Nephron (organoid): ENCODE results near the gene TLX2.

Experiments
- H3K27ac Mint-ChIP-seq, 3 experiments: 2 replicates each; pipeline ENCODE4 v1.8.0; 2020; ENCODE audit warnings: mixed read lengths in 3 of 3, mild to moderate bottlenecking in 2 of 3, moderate library complexity in 1 of 3
- H3K27me3 Mint-ChIP-seq: 2 replicates; pipeline ENCODE4 v1.8.0; 2021; ENCODE audit warnings: low read depth, mild to moderate bottlenecking, moderate library complexity, mixed read lengths
- H3K36me3 Mint-ChIP-seq: 2 replicates; pipeline ENCODE4 v1.8.0; 2020; ENCODE audit warnings: low read depth, mixed read lengths
- H3K4me1 Mint-ChIP-seq: 2 replicates; pipeline ENCODE4 v1.8.0; 2020; ENCODE audit warnings: mixed read lengths
- H3K4me3 Mint-ChIP-seq, 3 experiments: 2 replicates each; pipeline ENCODE4 v1.8.0; 2020; ENCODE audit warnings: mild to moderate bottlenecking in 3 of 3, mixed read lengths in 3 of 3, moderate library complexity in 2 of 3
- H3K9me3 Mint-ChIP-seq: 2 replicates; pipeline ENCODE4 v1.8.0; 2020; ENCODE audit warnings: mixed read lengths
- TF ChIP-seq, protein P1 (sequence below), 3 experiments: fragments of 200-600 bp; sonication (generic); IDR thresholded peaks; one replicate each; pipeline ENCODE4 v1.5.0; 2021; ENCODE audit warnings: antibody characterized with exemption in 3 of 3; ENCODE audit not compliant: unreplicated experiment in 3 of 3

TLX2 gene

DNA sequence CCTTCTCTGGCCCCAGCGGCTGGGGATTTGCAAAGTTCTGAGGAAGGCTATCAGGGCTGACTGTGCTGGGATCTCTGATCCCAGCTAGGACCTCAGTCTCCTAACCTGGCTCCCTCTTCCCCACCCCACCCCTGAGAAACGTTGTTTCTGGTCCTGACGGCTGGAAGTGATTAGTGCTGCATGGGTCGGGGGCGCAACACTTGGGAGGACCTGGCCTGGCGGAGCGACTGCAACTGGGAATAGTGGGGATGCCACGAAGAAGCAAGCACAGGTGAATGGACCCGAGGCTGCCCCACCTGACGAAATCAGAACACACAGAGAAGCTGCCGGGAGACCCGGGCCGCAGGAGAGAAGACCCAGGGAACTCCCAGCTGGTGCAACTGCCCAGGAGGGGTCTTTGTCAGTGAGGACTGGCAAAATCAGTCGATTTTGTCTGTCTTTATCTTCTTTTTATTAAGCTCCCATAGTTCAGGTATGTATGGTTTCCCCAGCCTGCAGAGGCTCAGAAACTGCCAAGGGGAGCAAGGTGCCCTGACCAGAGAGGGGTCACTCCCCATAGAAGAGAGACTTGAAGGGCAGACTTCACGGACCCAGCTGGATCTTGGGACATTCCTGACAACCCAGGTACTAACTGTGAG lies 14.2 kb upstream of the TLX2 start:
- TF ChIP-seq, protein P1, sequence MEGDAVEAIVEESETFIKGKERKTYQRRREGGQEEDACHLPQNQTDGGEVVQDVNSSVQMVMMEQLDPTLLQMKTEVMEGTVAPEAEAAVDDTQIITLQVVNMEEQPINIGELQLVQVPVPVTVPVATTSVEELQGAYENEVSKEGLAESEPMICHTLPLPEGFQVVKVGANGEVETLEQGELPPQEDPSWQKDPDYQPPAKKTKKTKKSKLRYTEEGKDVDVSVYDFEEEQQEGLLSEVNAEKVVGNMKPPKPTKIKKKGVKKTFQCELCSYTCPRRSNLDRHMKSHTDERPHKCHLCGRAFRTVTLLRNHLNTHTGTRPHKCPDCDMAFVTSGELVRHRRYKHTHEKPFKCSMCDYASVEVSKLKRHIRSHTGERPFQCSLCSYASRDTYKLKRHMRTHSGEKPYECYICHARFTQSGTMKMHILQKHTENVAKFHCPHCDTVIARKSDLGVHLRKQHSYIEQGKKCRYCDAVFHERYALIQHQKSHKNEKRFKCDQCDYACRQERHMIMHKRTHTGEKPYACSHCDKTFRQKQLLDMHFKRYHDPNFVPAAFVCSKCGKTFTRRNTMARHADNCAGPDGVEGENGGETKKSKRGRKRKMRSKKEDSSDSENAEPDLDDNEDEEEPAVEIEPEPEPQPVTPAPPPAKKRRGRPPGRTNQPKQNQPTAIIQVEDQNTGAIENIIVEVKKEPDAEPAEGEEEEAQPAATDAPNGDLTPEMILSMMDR (IDR thresholded peaks at IDR 0.05; ENCODE audit: unreplicated experiment in 3 of 3) = no peak
- H3K36me3 Mint-ChIP-seq = peaks cover 23% of the 10 kb centered on the region
- no peaks in the 10 kb centered on the region for H3K9me3 Mint-ChIP-seq
- H3K27ac Mint-ChIP-seq = peak overlapping the region in 2 of 3 experiments; percentile 75 to 78
- H3K4me3 Mint-ChIP-seq = peak overlapping the region; percentile 70 to 87 (median 75)
- peaks cover 48% of the 10 kb centered on the region for H3K4me1 Mint-ChIP-seq
- H3K27me3 Mint-ChIP-seq = peaks cover 100% of the 10 kb centered on the region

- Mint-ChIP-seq H3K36me3 (peaks cover 25% of the 10 kb centered on the region), H3K4me3 (peak overlapping the region; percentile 70 to 87 (median 77)), H3K27ac (no peak overlapping the region), H3K4me1 (peaks cover 51% of the 10 kb centered on the region), H3K27me3 (peaks cover 100% of the 10 kb centered on the region), H3K9me3 (no peaks in the 10 kb centered on the region)
- TF ChIP-seq, protein P1 (IDR thresholded peaks at IDR 0.05; ENCODE audit: unreplicated experiment in 3 of 3) = no peak
These were observed 13.7 kb upstream of the TLX2 start for GRCh38 chr2:74500578-74500946.

DNA sequence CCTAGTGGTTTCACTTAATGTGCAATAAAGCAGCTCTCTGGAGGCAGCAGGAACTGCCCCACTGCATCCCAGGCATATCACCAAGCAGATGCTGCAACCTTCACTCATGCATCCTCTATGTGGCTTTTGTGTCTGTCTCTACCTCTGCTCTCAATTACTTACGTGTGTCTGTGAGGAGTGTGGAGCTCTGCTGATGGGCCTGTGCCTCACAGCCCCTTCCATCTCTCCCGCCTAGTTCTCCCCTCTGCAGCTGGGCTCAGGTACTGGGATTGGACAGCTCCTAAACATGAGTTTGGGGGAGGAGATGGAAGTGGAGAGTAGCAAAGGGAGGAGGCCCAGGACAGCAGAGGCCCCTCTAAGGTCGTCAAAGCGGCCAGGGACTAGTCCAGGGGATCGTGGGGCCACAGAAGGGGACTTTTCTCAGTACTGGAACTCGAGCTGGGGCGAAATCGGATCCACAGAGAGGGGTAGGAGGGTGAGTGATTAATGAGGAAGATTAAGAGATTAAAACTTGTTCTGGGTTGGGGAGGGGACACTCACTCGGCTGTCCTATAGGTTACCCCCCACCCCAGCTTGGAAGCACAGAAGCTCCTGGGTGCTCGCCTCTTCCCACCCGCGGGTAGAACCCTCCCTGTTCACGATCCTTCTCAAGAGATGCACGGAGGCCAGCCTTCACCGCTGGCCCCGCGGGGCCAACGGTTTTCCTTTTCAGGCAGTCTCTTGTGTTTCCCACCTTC lies 12.7 kb upstream of the TLX2 start:
- Mint-ChIP-seq H3K4me1 (peaks cover 53% of the 10 kb centered on the region), H3K9me3 (no peaks in the 10 kb centered on the region), H3K36me3 (peaks cover 21% of the 10 kb centered on the region), H3K27ac (peak overlapping the region; percentile 61 to 83 (median 63)), H3K27me3 (peaks cover 96% of the 10 kb centered on the region), H3K4me3 (peak overlapping the region; percentile 77 to 87 (median 81))
- TF ChIP-seq, protein P1 (IDR thresholded peaks at IDR 0.05; ENCODE audit: unreplicated experiment in 3 of 3) = no peak

DNA sequence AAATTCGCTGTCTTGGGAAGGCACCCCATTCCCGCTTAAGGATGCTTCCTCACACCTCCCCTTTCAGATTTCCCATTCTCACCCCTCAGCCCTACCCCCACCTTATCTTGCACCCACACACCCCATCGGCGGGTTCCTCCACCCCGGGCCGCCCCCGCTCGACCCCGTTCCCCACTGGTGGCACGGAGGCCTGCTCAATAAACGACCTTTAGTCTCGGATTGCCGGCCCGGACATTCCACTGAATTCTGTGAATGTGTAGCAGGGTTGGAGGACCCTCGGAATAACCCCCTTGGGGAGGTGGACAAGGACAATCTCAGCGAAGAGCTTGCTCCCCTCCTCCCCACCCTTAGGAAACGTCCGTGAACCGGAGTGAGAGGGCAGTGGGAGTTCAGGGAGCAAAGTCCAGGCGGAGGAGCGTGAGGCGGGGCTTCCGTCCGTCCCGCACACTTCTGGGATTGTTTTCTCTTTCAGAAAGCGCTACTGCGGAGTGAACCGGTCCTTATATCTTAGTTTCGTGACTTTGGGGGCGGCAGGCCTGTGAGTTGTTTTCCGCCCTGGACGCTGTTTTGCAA lies 12.0 kb upstream of the TLX2 start:
- TF ChIP-seq, protein P1 (IDR thresholded peaks at IDR 0.05; ENCODE audit: unreplicated experiment in 3 of 3) = no peak
- H3K4me1 Mint-ChIP-seq = peaks cover 60% of the 10 kb centered on the region
- H3K27me3 Mint-ChIP-seq = peaks cover 96% of the 10 kb centered on the region
- no peaks in the 10 kb centered on the region for H3K9me3 Mint-ChIP-seq
- peak overlapping the region; percentile 61 to 83 (median 63) for H3K27ac Mint-ChIP-seq
- peaks cover 27% of the 10 kb centered on the region for H3K36me3 Mint-ChIP-seq
- peak overlapping the region; percentile 77 to 87 (median 81) for H3K4me3 Mint-ChIP-seq

DNA sequence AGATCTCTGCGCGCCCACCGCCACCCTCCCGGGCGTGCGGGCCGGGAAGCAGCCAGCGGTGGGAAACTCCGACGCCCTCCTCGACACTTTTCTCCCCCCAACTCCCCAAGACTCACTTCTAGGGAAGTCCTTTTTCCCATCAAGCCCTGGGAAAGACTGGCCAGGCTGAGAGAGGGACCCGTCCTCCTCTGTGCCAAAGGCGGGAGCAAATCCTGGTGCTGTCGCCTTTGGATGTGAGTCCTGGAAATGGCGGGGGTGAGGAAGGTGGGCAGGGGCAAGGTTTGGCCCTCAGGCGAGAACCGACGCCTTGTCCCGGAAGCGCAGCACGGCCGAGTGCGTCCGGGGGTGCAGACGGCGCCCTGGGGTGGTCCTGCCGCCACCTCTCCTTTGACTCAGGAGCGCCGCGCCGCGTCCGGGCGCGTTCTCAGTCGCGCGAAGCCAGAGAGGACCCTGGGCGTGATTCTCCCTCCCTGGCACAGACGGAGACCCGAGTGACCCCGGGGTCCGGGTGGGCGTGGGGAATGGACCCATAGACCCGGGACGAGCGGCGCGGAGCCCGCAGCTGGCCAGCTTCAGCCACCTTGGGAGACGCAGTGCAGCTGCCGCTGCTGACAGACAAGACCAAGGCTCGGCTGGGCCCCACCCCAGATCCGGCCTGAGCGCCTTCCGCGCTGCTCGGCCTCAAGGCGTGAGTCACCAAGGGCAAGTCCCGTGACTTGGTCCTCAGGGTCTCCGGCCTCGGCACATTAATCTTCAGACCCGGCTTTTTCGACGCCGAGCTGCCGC lies 11.3 kb upstream of the TLX2 start:
- Mint-ChIP-seq H3K27me3 (peaks cover 95% of the 10 kb centered on the region), H3K9me3 (no peaks in the 10 kb centered on the region), H3K36me3 (peaks cover 31% of the 10 kb centered on the region), H3K4me3 (peak overlapping the region; percentile 77 to 87 (median 81)), H3K4me1 (peaks cover 64% of the 10 kb centered on the region), H3K27ac (peak overlapping the region; percentile 61 to 83 (median 63))
- TF ChIP-seq, protein P1 (IDR thresholded peaks at IDR 0.05; ENCODE audit: unreplicated experiment in 3 of 3) = no peak
